Small intestine (tissue), 7 donors: ENCODE measurements around the gene PRICKLE2. TPM values are rescaled to one million over a fixed set of nuclear protein-coding genes. Genes with fewer than 3 reads are reported as not detected.

Source experiments
- DNase-seq, 2 donors: peaks; one replicate each; pipeline versions ENCODE4 v3.0.0 to v3.0.0-alpha.2; 2013
- FAIRE-seq: peaks from 2 replicates; lab custom pipeline; 2012; peaks lifted over from hg19 to GRCh38; lab: Jason Lieb, UNC
- H3K27ac ChIP-seq, 3 donors: one replicate each; pipeline ENCODE4 v1.5.1; 2013; ENCODE audit warnings: low read length in 2 of 3, mild to moderate bottlenecking in 2 of 3, control low read depth in 1 of 3, inconsistent platforms in 1 of 3, low read depth in 1 of 3, moderate library complexity in 1 of 3
- H3K27me3 ChIP-seq, 3 donors: one replicate each; pipeline ENCODE4 v1.6.1; 2013; ENCODE audit warnings: low read length in 3 of 3, inconsistent platforms in 1 of 3; ENCODE audit not compliant: control insufficient read depth in 3 of 3, insufficient read depth in 3 of 3
- H3K36me3 ChIP-seq, 3 donors: one replicate each; pipeline ENCODE4 v1.6.1; 2013; ENCODE audit warnings: low read length in 3 of 3, inconsistent platforms in 1 of 3, low read depth in 1 of 3, mild to moderate bottlenecking in 1 of 3, moderate library complexity in 1 of 3; ENCODE audit not compliant: control insufficient read depth in 3 of 3, insufficient read depth in 2 of 3
- H3K4me1 ChIP-seq, 3 donors: one replicate each; pipeline ENCODE4 v1.6.1; 2013; ENCODE audit warnings: low read length in 2 of 3, inconsistent platforms in 1 of 3, low read depth in 1 of 3, mild to moderate bottlenecking in 1 of 3, moderate library complexity in 1 of 3; ENCODE audit not compliant: control insufficient read depth in 3 of 3, insufficient read depth in 2 of 3
- H3K4me3 ChIP-seq, 3 donors: one replicate each; pipeline ENCODE4 v1.5.1; 2013; ENCODE audit warnings: low read length in 3 of 3, control low read depth in 1 of 3, inconsistent platforms in 1 of 3, low read depth in 1 of 3, mild to moderate bottlenecking in 1 of 3, moderate library complexity in 1 of 3
- H3K9me3 ChIP-seq, 2 donors: one replicate each; pipeline ENCODE4 v1.6.1; 2013; ENCODE audit warnings: low read depth in 1 of 2, low read length in 1 of 2; ENCODE audit not compliant: control insufficient read depth in 2 of 2, insufficient read depth in 1 of 2
- WGBS, 3 donors: extraction: QIAGEN DNeasy Blood & Tissue Kit; methylation state at CpG; one replicate each; pipeline ENCODE4 v1.1.7; 2013; 5-methylcytosine and 5-hydroxymethylcytosine counted together
- polyA plus RNA-seq, 4 donors: library from polyadenylated mRNA; stranded (reverse) in 3 of 4; unstranded in 1 of 4; fragments of 200-250 nt in 3 of 4; fragments of 120-200 nt in 1 of 4; gene quantifications; one replicate each; pipeline versions ENCODE4 v1.2.1 to v1.2.3, GENCODE V29; 2013
- donor health status: healthy with polysubstance abuse.
- donor health status: control.
- donor health status: control.
- donor health status: Bipolar disorder and iron deficiency.
- donor health status: healthy.

Gene PRICKLE2
- polyA plus RNA-seq, 4 donors, result 0.54 to 3.7 (median 2.5) TPM; not detected in 1

GRCh38 chr3:64059484-64060175 is 165.6 kb downstream of the PRICKLE2 start:
- H3K36me3 ChIP-seq, result no peaks in the 10 kb centered on the region
- no peak overlapping the region for H3K27ac ChIP-seq
- FAIRE-seq (no peak), DNase-seq (no peak)
- H3K4me3 ChIP-seq, result no peak overlapping the region
- no peaks in the 10 kb centered on the region for H3K9me3 ChIP-seq
- H3K4me1 ChIP-seq, result no peaks in the 10 kb centered on the region
- 77 to 80% (median 80%) methylated on average over 3 of the region's 3 CpGs for WGBS, 3 donors
- no peaks in the 10 kb centered on the region for H3K27me3 ChIP-seq

- no peaks in the 10 kb centered on the region for H3K9me3 ChIP-seq
- FAIRE-seq (no peak), DNase-seq (no peak)
- no peaks in the 10 kb centered on the region for H3K27me3 ChIP-seq
- no peak overlapping the region for H3K4me3 ChIP-seq
- H3K36me3 ChIP-seq, result no peaks in the 10 kb centered on the region
- no peak overlapping the region for H3K27ac ChIP-seq
- WGBS, 3 donors, result 46 to 76% (median 62%) methylated on average over 4 of the region's 4 CpGs
- no peaks in the 10 kb centered on the region for H3K4me1 ChIP-seq
Measured at GRCh38 chr3:64058566-64058965, 166.7 kb downstream of the PRICKLE2 start.

GRCh38 chr3:64057231-64057630 is 168.0 kb downstream of the PRICKLE2 start:
- FAIRE-seq, result no peak
- Histone ChIP-seq H3K36me3 (no peaks in the 10 kb centered on the region), H3K27me3 (no peaks in the 10 kb centered on the region), H3K27ac (no peak overlapping the region), H3K4me3 (no peak overlapping the region), H3K9me3 (no peaks in the 10 kb centered on the region), H3K4me1 (no peaks in the 10 kb centered on the region)
- DNase-seq, result no peak
- WGBS, 3 donors, result 94 to 96% (median 95%) methylated on average over 4 of the region's 4 CpGs

GRCh38 chr3:64056606-64057180 is 168.6 kb downstream of the PRICKLE2 start:
- H3K27ac ChIP-seq, result no peak overlapping the region
- no peaks in the 10 kb centered on the region for H3K27me3 ChIP-seq
- FAIRE-seq (no peak), DNase-seq (no peak)
- no peaks in the 10 kb centered on the region for H3K36me3 ChIP-seq
- no peaks in the 10 kb centered on the region for H3K4me1 ChIP-seq
- no peak overlapping the region for H3K4me3 ChIP-seq
- 70 to 77% (median 72%) methylated on average over 3 of the region's 3 CpGs for WGBS, 3 donors
- H3K9me3 ChIP-seq, result no peaks in the 10 kb centered on the region

GRCh38 chr3:64055076-64055475 is 170.2 kb downstream of the PRICKLE2 start:
- DNase-seq, result no peak
- Histone ChIP-seq H3K4me1 (no peaks in the 10 kb centered on the region), H3K4me3 (no peak overlapping the region), H3K36me3 (no peaks in the 10 kb centered on the region), H3K9me3 (no peaks in the 10 kb centered on the region), H3K27ac (no peak overlapping the region), H3K27me3 (no peaks in the 10 kb centered on the region)
- no peak for FAIRE-seq
- 81 to 87% (median 85%) methylated on average over 2 of the region's 2 CpGs for WGBS, 3 donors

- Histone ChIP-seq H3K4me1 (no peaks in the 10 kb centered on the region), H3K36me3 (no peaks in the 10 kb centered on the region), H3K9me3 (no peaks in the 10 kb centered on the region), H3K27me3 (no peaks in the 10 kb centered on the region), H3K4me3 (no peak overlapping the region), H3K27ac (no peak overlapping the region)
- 32 to 67% (median 62%) methylated on average over 3 of the region's 3 CpGs for WGBS, 3 donors
- DNase-seq (no peak), FAIRE-seq (no peak)
Measured at GRCh38 chr3:64054488-64054887, 170.8 kb downstream of the PRICKLE2 start.

- 70 to 83% (median 73%) methylated on average over 3 of the region's 3 CpGs for WGBS, 3 donors
- no peaks in the 10 kb centered on the region for H3K36me3 ChIP-seq
- H3K4me3 ChIP-seq, result no peak overlapping the region
- no peaks in the 10 kb centered on the region for H3K4me1 ChIP-seq
- H3K27ac ChIP-seq, result no peak overlapping the region
- peaks cover 0 to 6% (median 0%) of the 10 kb centered on the region in 3 donors for H3K27me3 ChIP-seq
- FAIRE-seq, result no peak
- H3K9me3 ChIP-seq, result no peaks in the 10 kb centered on the region
- no peak for DNase-seq
Measured at GRCh38 chr3:64053581-64053980, 171.7 kb downstream of the PRICKLE2 start.

GRCh38 chr3:64053117-64053516 is 172.1 kb downstream of the PRICKLE2 start:
- no peak for FAIRE-seq
- Histone ChIP-seq H3K9me3 (no peaks in the 10 kb centered on the region), H3K27me3 (peaks cover 0 to 6% (median 0%) of the 10 kb centered on the region in 3 donors), H3K4me1 (no peaks in the 10 kb centered on the region), H3K4me3 (no peak overlapping the region), H3K27ac (no peak overlapping the region), H3K36me3 (no peaks in the 10 kb centered on the region)
- DNase-seq, result no peak
